ENCODE measurements around the gene EIF5AL1.
"Not testable (repeated sequence)": the region's sequence is repeated elsewhere in the genome, so short reads cannot be mapped to it uniquely, and the experiment has no call there.

The EIF5AL1 gene

GRCh38 chr10:79511891-79512583 lies at the start of gene EIF5AL1:
Gene EIF5AL1 (plus strand): TSS chr10:79512533. CDS start chr10:79512650, 117 bp downstream.
- not testable (repeated sequence) for DNase-seq

DNA sequence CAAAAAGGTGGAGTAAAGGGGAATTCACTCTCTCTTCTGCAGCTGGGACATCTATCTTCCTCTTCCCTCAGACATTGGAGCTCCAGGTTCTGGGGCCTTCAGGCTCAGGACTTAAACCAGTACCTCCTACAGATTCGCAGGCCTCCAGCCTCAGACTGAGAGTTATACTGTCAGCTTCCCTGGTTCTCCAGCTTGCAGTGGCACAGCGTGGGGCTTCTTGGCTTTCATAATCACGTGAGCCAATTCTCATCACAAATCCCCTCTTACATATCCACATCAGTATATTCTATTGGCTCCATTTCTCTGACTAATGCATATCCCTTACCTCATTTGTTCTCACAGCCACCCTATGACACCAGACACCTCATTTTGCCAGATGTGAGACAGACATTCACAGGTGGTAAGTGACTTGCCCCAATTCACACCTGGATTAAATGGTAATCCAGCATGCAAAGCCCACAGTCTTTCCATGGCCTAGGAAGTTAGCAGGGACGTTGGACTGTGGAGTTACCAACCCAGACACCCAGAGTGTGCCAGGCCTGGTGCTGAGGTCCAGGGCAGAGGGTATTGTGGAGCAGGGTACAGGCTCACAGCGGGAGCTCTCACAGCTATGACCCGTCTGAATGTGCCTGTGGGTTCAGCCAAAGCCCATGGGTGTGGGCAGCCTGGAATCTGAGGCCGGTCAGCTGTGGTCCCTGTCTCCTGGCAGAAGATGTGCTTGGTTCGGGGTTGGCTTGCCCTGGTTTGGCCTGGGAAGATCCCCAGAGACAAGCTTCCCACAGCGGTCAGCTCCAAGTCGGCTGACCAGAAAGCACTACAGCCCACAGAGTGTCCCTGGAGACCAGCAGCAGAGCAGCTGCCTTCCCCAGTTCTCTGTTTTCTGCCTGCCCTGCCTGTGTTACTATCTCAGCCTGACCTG lies 48.5 kb upstream of the EIF5AL1 start:
- no peak for DNase-seq

- no peak for DNase-seq
Measured at GRCh38 chr10:79465341-79465740, 47.0 kb upstream of the EIF5AL1 start.

- no peak for DNase-seq
Measured at GRCh38 chr10:79468015-79468560, 44.2 kb upstream of the EIF5AL1 start.

DNA sequence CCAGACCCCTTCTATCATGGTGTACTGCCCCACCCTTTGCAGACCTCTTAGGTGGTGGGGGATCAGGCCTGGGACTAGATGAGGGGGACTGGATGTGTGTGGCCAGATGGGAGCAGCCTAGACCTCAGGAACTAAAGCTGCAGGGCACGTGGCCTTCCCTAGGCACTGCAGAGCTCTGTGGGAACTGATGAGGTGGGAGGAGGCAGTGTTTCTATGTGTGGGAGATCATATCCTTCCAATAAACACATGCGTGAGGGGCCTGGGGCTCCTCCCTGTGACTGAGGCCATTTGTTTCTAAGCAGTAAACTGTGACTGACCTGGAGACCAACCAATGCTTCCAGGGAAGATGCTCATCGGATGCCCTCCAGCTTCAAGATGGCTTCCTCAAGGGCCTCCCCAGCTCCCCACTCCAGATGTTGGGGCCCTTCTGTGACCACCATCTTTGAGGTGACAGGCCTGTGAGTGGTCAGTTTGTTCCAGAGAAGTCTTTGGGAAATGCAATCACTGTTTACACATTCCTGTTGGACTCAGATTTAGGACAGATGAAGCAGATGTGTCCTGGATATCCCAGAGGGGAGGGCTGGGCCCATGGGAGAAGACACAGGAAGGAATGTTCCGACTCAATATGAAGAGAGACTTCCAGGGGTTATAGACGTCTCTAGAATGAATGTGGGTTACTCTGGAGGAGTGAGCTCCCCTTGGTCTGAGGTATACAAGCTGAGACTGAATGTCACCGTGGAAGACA lies 43.3 kb upstream of the EIF5AL1 start:
- no peak for DNase-seq

DNA sequence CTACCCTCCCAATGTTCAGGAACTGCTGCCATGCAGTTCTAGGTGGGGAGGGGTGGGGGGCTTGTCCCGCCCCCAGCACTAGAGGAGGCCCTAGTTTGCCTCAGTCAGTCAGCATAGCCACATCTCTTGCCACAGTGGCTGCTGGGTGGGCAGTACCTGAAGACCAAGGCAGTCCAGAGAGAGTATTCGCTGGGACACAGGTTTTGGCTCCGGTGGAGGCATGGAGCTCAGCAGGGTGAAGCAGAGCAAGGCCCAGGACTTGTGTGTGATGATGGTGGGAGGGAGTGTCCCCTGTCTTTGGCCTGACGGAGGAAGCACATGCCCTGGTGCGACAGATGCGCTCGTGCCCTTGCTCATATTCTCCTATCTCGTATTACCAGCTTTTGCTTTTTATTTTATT lies 42.2 kb upstream of the EIF5AL1 start:
- DNase-seq: no peak

DNA sequence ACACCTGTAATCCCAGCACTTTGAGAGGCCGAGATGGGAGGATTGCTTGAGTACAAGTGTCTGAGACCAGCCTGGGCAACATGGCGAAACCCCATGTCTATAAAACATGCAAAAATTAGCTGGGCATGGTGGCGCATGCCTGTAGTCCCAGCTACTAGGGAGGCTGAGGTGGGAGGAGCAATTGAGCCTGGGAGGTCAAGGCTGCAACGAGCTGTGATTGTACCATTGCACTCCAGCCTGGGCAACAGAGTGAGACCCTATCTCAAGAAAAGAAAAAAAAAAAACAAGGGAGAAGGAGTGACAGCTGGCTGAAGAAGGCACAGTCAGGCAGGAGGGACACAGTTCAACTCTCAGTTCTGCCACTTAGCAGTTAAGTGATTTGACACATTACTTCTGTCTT lies 40.6 kb upstream of the EIF5AL1 start:
- DNase-seq: no peak

DNA sequence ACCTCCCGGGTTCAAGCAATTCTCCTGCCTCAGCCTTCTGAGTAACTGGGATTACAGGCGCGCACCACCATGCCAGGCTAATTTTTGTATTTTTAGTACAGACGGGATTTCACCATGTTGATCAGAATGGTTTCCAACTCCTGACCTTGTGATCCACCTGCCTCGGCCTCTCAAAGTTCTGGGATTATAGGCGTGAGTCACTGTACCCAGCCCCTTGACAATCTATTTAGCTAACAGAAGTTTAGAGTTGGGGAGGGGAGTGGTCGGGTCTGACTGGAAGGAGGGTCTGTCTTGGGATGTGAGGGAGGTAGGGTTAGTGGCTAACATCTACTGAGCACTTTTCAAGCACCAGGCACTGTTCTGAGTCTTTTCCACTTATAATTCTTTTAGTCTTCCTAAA lies 39.9 kb upstream of the EIF5AL1 start:
- DNase-seq: no peak

- no peak for DNase-seq
Measured at GRCh38 chr10:79472951-79473350, 39.4 kb upstream of the EIF5AL1 start.

DNA sequence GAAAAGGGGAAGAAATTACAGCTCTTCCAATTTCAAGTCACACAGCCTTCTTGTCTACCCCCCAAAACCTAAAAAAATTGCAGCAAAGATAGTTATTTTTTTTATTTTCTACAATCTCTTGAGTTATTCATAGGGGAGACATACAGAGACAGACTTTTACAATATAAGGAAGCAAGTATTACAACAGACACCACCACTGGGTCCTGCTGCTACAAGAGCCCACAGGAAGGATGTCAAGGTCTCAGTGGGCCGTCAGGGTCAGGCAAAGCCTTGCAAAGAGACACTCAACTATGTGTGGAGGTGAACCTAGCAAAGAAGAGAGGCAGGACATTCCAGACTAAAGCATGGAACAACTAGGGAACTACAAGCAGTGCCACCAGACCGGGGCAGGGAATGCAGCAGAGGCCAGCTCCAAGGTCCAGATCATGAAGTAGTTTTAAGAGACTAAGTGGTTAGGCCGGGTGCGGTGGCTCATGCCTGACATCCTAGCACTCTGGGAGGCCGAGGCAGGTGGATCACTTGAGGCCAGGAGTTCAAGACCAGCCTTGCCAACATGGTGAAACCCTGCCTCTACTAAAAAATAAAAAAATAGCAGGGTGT lies 38.7 kb upstream of the EIF5AL1 start:
- no peak for DNase-seq

DNA sequence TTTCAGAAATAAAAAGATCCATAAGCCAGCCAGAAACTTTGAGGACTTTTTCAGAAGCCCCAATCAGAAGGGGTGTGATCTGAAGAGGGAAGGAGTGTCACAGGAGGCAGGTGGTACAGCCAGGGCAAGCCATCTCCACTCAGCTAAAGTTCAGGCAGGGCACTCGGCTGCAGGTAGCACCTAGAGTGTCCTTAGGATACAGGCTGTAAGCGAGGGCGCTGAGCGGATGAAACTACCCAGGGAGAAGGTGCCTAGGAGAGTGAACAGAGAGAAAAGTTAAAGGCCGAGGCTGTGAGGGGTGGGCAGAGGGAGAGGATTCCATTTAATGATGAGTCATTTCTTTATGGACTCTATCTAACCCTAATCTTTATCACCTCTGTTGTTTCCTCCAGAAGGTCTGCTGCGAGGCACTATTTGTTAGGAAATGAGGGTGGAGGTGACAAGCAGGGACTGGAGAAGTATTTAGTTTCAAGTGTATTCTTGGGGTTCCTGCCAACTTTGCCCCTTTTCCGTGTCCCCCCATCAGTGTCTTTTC lies 37.1 kb upstream of the EIF5AL1 start:
- DNase-seq: no peak

DNA sequence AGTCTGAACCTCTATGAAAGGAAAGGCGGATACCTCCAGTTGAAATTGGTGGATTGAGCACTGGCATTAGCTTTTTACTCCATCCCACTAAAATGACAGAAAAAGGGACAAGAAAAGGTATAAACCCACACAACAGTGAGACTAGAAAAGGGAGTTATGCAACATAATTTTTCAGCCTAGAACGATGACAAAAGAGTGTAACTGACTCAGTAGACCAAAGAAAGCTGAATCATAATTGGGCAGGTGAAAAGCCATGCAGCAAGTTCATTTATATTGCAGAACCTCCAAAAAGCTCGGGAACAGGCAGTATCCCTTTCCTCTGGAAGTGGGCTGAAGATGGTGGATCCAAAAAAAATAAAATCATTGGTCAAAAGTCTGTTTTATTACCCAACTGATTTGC lies 36.5 kb upstream of the EIF5AL1 start:
- DNase-seq: no peak

GRCh38 chr10:79476645-79477044 lies 35.7 kb upstream of the EIF5AL1 start:
- DNase-seq: no peak

DNA sequence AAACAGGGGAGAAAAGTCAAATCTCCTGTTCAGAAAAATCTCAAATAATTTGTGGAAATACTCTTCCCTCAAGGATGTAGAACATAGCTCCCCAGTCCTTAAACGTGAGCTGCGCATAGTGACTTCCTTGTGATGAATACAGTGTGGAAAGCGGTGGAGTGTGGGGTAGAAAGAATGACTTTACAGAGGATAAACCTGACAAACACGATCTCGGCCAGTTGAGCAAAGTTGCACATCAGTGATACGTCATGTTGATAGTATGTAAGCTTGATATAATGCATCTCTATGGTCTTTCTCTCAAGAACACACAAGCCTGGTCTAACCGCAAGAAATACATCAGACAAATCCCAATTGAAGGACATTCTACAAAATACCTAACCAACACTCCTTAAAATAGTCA lies 34.9 kb upstream of the EIF5AL1 start:
- no peak for DNase-seq

- DNase-seq: no peak
Measured at GRCh38 chr10:79479283-79479909, 32.9 kb upstream of the EIF5AL1 start.

- DNase-seq: no peak
Measured at GRCh38 chr10:79482304-79482703, 30.0 kb upstream of the EIF5AL1 start.

GRCh38 chr10:79482741-79483140 lies 29.6 kb upstream of the EIF5AL1 start:
- no peak for DNase-seq

- DNase-seq: no peak
Measured at GRCh38 chr10:79483299-79483698, 29.0 kb upstream of the EIF5AL1 start.

DNA sequence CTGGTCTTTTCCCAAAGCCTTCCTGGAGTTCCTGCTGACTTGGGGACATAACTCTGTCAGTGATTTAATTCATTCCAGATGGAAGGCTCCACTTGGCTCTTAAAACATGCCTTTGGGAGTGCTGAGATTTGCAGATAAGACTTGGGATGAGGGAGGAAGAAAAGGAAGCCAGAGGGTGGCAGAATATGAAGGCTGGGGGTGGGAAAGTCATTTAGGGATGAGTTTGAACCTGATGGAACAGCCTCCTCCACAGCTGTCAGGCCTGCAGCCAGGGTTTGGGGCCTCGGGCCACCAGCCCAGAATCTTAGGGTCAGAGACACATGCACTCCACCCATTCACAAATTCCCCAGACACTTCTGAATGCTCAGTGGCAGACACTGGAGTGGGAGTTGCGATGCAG lies 28.4 kb upstream of the EIF5AL1 start:
- DNase-seq: no peak

GRCh38 chr10:79484476-79484875 lies 27.9 kb upstream of the EIF5AL1 start:
- no peak for DNase-seq

GRCh38 chr10:79487296-79488194 lies 24.8 kb upstream of the EIF5AL1 start:
- no peak for DNase-seq

Data from NCI-H1694 (cell line).